Measurements from ENCODE around the gene SDK1. TPM values are rescaled to one million over a fixed set of nuclear protein-coding genes. Genes with fewer than 3 reads are reported as not detected.
"Not testable (repeated sequence)": the region's sequence is repeated elsewhere in the genome, so short reads cannot be mapped to it uniquely, and the experiment has no call there.

SDK1 gene
- total RNA-seq, 2 experiments from 2014 or later: 0.25 to 0.78 TPM

DNA sequence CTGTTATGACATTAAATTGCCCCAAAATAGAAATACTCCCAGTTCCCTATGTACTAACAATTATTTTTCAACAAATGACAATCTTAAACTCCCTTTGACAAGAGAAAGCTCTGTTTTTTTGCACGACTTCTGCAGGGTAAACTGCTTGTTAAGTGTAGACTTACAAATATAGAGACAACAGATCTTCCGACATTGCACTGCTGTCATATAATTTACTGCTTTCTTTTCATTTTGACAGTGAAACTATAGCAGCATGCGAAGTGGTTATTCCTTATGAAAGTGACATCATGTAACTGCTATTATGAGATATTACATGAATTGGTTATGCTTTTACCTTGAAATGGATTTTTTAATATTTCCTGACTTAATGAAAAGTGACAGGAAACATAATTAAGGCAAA, 659.9 kb downstream of the SDK1 start:
- ChIA-PET POLR2A (no interaction called here), CTCF (no interaction called here)
- TF ChIP-seq, protein P1, sequence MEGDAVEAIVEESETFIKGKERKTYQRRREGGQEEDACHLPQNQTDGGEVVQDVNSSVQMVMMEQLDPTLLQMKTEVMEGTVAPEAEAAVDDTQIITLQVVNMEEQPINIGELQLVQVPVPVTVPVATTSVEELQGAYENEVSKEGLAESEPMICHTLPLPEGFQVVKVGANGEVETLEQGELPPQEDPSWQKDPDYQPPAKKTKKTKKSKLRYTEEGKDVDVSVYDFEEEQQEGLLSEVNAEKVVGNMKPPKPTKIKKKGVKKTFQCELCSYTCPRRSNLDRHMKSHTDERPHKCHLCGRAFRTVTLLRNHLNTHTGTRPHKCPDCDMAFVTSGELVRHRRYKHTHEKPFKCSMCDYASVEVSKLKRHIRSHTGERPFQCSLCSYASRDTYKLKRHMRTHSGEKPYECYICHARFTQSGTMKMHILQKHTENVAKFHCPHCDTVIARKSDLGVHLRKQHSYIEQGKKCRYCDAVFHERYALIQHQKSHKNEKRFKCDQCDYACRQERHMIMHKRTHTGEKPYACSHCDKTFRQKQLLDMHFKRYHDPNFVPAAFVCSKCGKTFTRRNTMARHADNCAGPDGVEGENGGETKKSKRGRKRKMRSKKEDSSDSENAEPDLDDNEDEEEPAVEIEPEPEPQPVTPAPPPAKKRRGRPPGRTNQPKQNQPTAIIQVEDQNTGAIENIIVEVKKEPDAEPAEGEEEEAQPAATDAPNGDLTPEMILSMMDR (IDR thresholded peaks at IDR 0.05): no peak
- Mint-ChIP-seq H3K4me1 (ENCODE audit: low read depth) (peaks cover 3% of the 10 kb centered on the region), H3K36me3 (ENCODE audit: low read depth) (no peaks in the 10 kb centered on the region), H3K27ac (no peak overlapping the region), H3K9me3 (peaks cover 4% of the 10 kb centered on the region), H3K27me3 (peaks cover under 1% of the 10 kb centered on the region), H3K4me3 (no peak overlapping the region)
- DNase-seq: no peak
- no peak for ATAC-seq
- intact Hi-C loops (cut with micrococcal nuclease): no loop called here

DNA sequence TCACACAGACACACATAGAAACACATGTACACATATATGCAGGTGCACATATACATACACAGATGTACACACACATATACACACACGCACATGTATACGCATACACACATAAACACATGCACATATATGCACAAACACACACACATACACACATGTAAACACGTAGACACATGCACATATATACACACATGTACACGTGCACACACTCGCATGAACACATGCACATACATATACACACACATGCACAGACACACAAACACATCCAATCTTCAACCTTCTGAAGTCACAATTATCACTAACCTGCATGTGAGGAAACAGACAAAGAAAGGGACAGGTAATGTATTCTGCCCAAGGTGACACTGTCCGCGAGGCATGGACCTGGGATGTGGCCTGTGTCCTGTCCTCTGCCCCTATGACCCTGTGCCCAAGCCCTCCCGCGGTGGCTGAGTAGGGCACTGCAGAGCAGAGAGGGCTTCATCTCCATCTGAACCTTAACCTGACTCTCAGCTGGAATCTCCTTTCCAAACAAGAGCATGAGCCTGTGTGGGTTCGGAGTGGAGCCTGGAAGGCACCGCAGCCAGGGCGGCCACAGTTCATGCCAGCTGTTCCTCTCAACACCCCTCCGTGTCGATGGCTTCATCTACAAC, 660.9 kb downstream of the SDK1 start:
- DNase-seq (no peak), ATAC-seq (no peak)
- H3K27ac Mint-ChIP-seq: no peak overlapping the region
- H3K9me3 Mint-ChIP-seq: peaks cover 4% of the 10 kb centered on the region
- H3K4me3 Mint-ChIP-seq: no peak overlapping the region
- H3K4me1 Mint-ChIP-seq (ENCODE audit: low read depth): no peaks in the 10 kb centered on the region
- ChIA-PET POLR2A (no interaction called here), CTCF (no interaction called here)
- TF ChIP-seq, protein P1 (IDR thresholded peaks at IDR 0.05): no peak
- H3K27me3 Mint-ChIP-seq: no peaks in the 10 kb centered on the region
- H3K36me3 Mint-ChIP-seq (ENCODE audit: low read depth): no peaks in the 10 kb centered on the region
- intact Hi-C loops (cut with micrococcal nuclease): no loop called here

DNA sequence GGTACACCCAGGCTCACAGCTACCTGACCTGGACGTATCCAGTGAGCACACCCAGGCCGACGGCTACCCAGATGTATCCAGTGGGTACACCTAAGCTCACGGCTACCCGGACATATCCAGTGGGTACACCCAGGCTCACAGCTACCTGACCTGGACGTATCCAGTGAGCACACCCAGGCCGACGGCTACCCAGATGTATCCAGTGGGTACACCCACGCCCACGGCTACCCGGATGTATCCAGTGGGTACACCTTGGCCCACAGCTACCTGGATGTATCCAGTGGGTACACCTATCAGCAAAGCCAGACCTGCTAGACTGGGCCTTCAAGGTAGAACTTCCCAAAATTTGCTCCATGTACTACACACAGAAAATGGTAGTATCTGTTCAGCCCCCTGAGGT, 662.7 kb downstream of the SDK1 start:
- H3K27ac Mint-ChIP-seq; H3K27me3 Mint-ChIP-seq; H3K9me3 Mint-ChIP-seq; POLR2A ChIA-PET; H3K4me1 Mint-ChIP-seq (ENCODE audit: low read depth); CTCF ChIA-PET; intact Hi-C loops (cut with micrococcal nuclease); DNase-seq; ATAC-seq; H3K36me3 Mint-ChIP-seq (ENCODE audit: low read depth); H3K4me3 Mint-ChIP-seq: not testable (repeated sequence)

DNA sequence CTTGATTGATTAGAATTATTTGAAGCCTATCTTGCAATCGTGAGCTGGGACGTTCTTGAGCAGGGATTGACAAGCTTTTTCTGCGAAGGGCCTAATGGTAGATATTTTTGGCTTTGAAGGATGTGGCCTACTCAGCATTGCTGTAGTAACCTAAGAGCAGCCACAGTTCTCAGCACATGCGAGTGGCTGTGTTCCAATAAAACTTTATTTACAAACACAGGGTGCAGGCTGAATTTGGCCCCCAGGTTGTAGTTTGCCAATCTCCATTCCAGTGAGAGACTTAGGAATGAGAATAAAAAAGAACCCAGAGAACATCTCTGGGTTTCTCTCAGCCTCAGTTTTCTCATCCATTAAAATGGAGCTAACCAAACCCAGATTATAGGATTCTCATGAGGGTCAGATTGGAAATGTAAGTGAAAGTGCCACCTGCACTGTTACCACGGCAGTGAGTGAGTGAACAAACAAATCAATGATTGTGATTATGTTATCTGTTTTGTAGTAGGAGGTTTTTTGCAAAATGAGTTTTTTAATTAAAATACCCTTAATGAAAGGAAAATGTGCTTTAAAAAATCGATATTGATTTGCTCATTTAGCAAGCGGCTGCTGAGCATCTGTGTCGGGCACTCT, 664.0 kb downstream of the SDK1 start:
- Mint-ChIP-seq H3K27ac (no peak overlapping the region), H3K4me3 (no peak overlapping the region), H3K27me3 (no peaks in the 10 kb centered on the region), H3K4me1 (ENCODE audit: low read depth) (no peaks in the 10 kb centered on the region), H3K9me3 (peaks cover 4% of the 10 kb centered on the region), H3K36me3 (ENCODE audit: low read depth) (no peaks in the 10 kb centered on the region)
- DNase-seq (no peak), ATAC-seq (no peak)
- POLR2A ChIA-PET: no interaction called here
- CTCF ChIA-PET: no interaction called here
- TF ChIP-seq, protein P1 (IDR thresholded peaks at IDR 0.05): no peak
- intact Hi-C loops (cut with micrococcal nuclease): no loop called here

DNA sequence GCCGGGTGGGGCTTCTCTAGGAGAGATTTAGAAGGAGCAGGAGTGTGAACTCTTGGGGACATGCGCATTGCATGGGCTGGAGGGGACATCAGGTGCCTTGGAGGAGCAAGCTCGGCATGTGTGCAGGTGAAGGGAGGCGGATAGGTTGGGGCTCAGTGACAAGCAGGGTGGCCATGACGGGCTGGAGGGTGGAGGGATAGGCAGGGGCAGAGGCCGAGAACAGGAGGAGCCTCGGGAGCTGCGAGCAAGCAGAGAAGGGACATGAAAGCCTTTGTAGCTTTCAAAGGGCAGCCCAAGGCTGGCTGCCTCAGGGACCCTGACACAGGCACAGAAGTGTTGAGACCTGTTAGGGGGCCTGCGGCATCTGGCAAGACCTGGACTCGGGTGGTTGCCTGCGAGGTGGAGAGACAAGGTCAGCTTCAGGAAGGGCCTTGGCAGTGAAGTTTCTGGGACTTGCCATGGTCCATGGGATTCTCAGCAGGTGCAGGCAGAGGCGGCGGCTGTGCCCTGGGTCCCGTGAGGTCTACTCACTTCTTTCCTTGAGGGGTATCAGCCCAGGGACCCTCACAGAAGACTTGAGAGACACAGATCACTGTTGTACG, 664.8 kb downstream of the SDK1 start:
- Mint-ChIP-seq H3K4me1 (ENCODE audit: low read depth) (no peaks in the 10 kb centered on the region), H3K27me3 (no peaks in the 10 kb centered on the region), H3K36me3 (ENCODE audit: low read depth) (no peaks in the 10 kb centered on the region), H3K9me3 (peaks cover 4% of the 10 kb centered on the region), H3K4me3 (no peak overlapping the region), H3K27ac (no peak overlapping the region)
- ATAC-seq (no peak), DNase-seq (no peak)
- ChIA-PET CTCF (no interaction called here), POLR2A (no interaction called here)
- TF ChIP-seq, protein P1 (IDR thresholded peaks at IDR 0.05): no peak
- intact Hi-C loops (cut with micrococcal nuclease): no loop called here

Measured in activated CD8-positive, alpha-beta T cell treated with anti-CD3 and anti-CD28 coated beads for 36 hours (primary cell).